Left colon (tissue), 2 donors: ENCODE data around the gene NAP1L4. TPM values are rescaled to one million over a fixed set of nuclear protein-coding genes. Genes with fewer than 3 reads are reported as not detected.

ENCODE experiments used
- ATAC-seq: fragments of 200-7000 bp; cut with Tn5 transposase; one replicate; pipeline ENCODE4 v1.9.1; 2020; ENCODE audit warnings: mild to moderate bottlenecking, moderate library complexity
- DNase-seq, 2 donors: peaks; one replicate each; pipeline ENCODE4 v3.0.0-alpha.2; 2020
- intact Hi-C, 2 donors: fragments of 100-400 bp; cut with DNase I in 1 of 2; cut with micrococcal nuclease in 1 of 2; formaldehyde crosslinking; loops; one replicate each; pipeline versions ENCODE4 v1.11.2 to v1.14.0; 2022; cut with DNase I, micrococcal nuclease
- total RNA-seq, 2 donors: library from RNA; stranded (reverse); fragmentation: NEBNext Ultra II Directional; extraction: Animal tissue kit (Norgen Biotek cat#: 25700); gene quantifications; one replicate each; pipeline ENCODE4 v1.2.1, GENCODE V29; 2021
- donor health status: DM: no; HTN: no; CAD: no.
- donor health status: DM: yes; HTN: yes; CAD: no.

Gene NAP1L4
- total RNA-seq, 2 donors from 2014 or later = 88.8 to 103 TPM

DNA sequence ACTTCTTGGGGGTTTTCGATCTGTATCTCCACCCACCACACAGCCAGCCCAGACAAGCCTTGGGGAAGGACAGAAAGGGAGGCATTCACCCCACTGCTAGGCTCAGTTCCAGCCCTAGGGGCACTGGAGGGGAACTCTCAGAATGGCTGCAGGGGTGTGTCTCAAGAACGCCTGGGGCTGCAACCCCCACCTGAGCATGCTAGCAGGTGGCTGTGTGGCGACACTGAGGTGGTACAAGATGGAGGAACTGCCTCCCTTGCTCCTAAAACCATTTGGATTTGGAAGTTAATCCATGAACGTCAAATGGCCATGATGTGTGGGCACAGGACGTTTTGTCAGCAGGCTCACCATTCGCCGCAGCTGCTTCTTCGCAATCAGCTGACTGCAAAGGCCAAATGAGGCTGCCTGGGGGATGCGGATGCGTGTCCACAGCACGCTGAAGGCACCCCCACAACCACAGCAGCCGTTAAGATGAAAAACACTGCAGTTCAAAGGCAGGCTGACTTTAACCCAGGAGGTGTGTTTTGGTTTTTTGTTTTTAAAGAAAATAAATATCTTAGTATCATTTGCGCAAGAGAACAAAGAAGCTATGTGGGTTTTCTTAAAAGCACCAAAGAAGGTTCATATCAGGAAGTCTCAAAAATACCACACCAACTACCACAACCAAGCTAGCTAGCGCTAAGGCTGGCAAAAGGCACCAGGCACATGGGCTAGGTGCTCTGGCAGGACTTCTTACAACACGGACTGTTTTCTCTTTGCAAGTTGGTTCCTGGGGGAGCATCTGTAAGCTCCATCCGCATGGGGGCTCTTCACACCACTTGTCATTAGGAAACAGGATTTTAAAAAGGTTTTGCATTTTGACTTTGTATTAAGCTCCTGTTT is 22.2 kb upstream of the NAP1L4 start:
- DNase-seq = peak in 1 of 2 donors; percentile 29
- intact Hi-C loops = no loop called here
- peak; percentile 45 for ATAC-seq

- DNase-seq (no peak), ATAC-seq (no peak)
- intact Hi-C loops = no loop called here
Observed at GRCh38 chr11:3011891-3012885, 20.1 kb upstream of the NAP1L4 start.

DNA sequence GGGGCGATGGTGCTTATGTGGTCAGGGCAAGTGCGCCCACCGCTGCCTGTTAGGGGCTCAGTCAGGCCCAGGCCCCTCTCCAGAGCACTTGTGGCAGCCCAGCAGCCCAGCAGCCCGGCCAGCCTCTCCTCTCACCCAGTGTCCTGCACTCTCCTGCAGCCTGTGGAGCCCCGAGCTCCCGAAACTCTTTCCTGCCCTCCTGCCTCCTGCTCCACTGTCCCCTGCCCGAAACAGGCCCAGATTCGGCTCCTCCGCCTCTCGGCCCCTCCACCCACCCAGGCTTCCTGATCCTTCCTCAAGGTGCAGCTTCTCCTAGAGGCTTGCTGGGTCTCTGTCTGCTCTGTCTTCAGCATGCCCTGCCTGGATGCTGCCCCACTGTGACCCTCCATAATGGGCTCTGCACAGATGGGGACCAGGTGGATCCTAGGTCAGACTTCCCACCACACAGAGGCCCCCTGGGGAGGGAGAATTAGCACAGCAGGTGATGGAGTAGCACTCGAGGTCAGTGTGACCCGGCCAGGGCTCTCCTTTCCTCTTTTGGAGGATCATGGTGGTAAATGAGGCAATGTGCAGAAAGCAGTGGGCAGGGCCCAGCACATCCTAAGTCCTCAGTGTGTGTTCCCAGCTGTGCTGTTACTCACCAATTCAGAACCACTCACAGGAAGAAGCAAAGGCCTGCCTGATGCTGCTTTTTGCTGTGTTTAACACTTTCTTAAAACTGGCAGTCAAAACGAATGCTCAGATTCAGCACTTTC is 18.6 kb upstream of the NAP1L4 start:
- DNase-seq (no peak), ATAC-seq (no peak)
- intact Hi-C loops = no loop called here

DNA sequence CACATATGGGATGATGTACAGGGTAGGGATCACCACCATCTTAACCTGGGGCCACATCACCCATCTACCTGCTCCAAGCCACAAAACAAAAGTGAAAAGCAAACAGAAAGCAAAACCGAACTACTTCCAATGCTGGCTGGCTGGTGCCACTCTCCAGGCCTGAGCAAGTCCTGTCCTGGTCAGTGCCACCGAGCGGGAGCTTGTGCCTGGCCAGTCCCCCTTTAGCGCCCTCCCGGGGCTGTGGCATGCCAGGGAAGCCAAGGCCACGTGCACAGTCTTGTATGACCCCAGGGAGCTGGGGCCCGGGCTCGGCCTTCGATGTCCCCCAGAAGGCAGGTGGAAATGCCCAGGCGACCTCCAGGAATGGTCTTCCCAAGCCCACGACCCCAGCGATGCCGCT is 17.9 kb upstream of the NAP1L4 start:
- intact Hi-C loops = no loop called here
- ATAC-seq (no peak), DNase-seq (peak in 1 of 2 donors; percentile 16)

DNA sequence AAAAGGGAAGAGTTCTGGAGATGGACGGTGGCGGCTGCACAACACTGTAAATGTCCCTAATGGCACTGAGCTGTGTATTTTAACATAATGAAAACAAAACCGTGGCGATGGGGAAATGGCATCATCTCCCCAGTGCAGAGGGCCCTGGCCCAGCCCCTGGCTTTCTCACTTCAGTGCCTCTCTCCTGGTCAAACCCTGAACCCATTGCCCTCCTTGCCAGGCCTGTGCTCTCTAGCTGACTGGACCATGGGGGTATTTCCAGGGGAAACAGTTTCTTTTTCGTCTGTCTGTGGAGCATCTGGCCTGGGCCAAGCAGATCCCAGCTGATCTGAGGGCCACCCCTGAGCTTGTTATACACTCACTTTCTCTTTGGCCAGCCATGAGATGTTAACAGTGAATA is 17.4 kb upstream of the NAP1L4 start:
- DNase-seq (peak in 1 of 2 donors; percentile 1), ATAC-seq (no peak)
- intact Hi-C loops = no loop called here

DNA sequence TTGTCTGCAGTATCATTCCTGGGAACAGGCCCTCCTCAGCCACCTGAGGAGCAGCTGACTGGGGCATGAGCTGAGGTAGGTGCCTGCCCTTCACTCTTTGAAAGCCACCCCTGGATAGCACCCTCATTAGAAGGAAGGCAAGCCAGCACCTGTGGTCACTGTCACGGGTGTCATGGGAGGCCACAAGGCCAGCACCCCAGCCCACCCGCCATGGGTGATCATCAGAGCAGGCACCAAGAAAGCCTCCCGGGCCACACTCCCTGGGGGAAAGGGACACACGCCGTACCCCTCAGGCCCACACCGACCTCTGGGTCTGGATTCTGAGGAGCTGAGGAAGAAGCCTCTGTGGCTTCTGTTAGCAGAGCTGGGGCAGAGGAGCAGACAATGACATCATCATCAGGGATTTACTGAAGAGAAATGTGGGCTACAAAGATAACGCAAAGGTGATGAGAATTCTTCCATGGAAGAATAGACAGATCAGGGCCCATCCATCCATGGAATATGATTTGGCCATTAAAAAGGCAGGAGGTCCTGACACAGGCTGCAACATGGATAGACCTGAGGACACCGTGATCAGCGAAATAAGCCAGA is 16.7 kb upstream of the NAP1L4 start:
- ATAC-seq (no peak), DNase-seq (peak in 1 of 2 donors; percentile 8)
- intact Hi-C loops = no loop called here

- ATAC-seq (no peak), DNase-seq (peak in 1 of 2 donors; percentile 17)
- intact Hi-C loops = no loop called here
Observed at GRCh38 chr11:3007404-3008010, 15.4 kb upstream of the NAP1L4 start.

DNA sequence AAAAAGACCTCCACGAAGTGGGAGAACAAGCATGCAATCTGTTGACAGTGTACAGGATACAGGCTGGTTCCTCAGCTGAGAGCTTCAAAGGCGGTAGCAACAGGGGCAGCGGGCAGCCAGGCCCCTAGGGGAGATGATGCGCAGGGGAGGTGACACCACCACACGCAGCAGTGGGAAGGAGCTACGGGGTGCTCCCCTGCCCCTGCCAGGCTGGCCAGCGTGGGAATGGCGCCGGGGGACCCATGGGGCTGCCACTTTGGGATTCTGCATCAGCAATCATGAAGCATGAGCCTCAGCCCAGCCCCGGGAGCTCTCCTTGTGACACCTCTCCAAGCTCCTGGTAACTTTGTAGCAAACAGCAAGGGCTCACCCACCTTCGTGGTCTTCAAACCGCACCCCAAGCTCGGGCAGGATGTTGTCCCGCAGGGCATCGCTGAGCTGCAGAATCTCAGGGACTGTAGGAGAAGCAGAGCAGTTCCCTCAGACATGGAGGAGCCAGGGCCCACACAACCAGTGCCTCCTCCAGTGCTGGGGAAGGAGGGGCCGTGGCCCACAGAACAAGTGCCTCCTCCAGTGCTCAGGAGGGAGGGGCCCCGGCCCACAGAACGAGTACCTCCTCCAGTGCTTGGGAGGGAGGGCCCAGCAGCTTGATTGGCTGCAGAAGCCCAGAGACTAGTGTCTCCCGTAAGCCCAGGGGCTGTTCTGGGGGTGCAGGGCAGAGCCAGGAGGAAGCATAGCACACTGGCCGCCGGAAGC is 14.6 kb upstream of the NAP1L4 start:
- ATAC-seq = no peak
- no peak for DNase-seq
- intact Hi-C loops = no loop called here

GRCh38 chr11:3004481-3004880 is 12.4 kb upstream of the NAP1L4 start:
- intact Hi-C loops = no loop called here
- ATAC-seq = no peak
- no peak for DNase-seq

GRCh38 chr11:3003396-3004231 is 11.5 kb upstream of the NAP1L4 start:
- DNase-seq (no peak), ATAC-seq (no peak)
- intact Hi-C loops = no loop called here

GRCh38 chr11:3002871-3003270 is 10.7 kb upstream of the NAP1L4 start:
- DNase-seq (no peak), ATAC-seq (no peak)
- intact Hi-C loops = no loop called here

- ATAC-seq = no peak
- DNase-seq = no peak
- intact Hi-C loops = no loop called here
Observed at GRCh38 chr11:3002351-3002861, 10.3 kb upstream of the NAP1L4 start.

GRCh38 chr11:3001496-3001895 is 9.4 kb upstream of the NAP1L4 start:
- DNase-seq = no peak
- intact Hi-C loops = no loop called here
- no peak for ATAC-seq

DNA sequence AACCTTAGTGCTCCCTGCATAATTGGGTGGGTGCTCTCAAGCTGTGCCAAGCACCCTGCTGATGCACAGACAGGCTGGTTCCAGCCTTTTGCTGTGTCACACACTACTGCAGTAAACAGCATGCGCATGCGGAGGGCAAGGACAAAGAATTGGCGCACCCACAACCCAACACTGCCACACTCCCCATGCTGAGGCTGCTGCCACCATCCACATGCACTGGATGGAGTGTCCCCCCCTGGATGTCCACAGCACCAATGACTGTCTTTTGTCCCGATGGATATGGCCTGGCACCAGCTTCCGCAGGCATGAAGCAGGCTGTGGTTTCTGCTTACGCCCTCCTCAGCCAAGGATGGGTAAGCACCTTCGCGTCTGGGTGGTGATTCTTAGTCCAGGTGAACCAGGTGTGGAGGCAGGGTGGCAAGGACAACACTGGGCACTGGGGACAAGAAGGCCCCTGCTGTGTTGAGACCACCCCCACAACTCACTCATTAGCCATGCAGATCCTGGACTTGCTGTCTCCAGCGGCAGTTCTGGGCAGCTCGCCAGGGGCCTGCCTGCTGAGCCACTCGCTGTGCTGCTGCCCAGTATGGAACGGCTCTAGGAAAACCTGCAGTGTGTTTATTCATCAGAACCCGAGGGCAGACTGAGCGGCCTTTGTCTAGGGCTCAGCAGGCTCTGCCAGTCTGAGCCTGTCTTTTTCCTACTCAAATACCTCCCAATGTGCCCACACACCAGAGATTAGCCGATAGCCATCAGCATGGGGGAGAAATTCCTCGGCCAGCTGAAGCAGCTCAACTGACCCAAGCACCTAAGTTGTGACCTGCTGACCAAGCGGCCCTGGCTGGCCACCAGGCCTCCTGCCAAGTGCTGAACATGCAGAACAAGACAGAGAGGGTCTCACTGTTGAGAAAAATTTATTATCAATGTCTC is 8.2 kb upstream of the NAP1L4 start:
- ATAC-seq = peak; percentile 41
- intact Hi-C loops = no loop called here
- DNase-seq = peak; percentile 69

- DNase-seq (peak in 1 of 2 donors; percentile 12), ATAC-seq (no peak)
- intact Hi-C loops = no loop called here
Observed at GRCh38 chr11:2999464-2999998, 7.4 kb upstream of the NAP1L4 start.
